ENCODE results near the gene JUNB.

DNA sequence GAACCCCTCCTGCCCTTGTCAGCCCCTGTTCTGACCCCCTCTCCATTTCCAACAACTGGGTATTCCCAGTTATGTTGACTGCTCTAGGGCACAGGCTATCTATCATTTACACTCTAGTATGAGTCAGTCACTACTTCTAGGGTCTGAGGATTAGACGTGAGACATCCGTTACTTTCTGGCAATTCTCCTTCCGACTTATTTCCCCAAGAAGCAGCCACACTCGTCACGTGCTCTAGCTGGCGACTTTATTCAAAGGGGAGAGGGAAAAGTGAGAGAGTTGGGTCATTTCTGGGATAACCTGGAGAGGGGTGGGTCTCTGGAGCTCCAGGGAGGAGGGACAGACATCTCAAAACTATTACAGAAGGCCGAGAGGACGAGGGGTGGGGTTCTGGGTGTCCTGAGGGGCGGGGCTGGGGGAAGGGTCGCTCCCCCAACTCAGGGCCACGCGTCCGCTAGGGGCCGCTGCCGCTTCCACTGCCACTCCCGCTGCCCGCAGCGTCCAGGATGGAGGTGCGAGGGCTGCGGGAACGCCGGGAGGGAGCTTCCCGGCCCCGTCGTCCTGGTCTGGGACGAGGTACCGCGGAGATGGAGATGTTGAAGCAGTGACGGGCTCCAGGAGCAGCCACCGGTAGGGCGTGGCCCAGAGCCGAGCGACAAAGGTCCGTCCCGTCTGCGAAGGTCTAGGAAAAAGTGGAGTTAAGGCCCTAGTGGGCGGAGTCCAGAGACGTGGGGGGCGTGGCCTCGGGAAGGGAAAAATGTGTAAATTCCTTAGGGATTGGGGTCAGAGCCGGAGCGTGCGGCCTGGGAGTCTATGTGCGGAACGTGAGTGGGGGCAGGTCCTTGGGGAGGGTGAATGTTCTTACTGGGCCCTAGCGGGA is 34.2 kb downstream of the JUNB start:
- TF ChIP-seq, protein P1, sequence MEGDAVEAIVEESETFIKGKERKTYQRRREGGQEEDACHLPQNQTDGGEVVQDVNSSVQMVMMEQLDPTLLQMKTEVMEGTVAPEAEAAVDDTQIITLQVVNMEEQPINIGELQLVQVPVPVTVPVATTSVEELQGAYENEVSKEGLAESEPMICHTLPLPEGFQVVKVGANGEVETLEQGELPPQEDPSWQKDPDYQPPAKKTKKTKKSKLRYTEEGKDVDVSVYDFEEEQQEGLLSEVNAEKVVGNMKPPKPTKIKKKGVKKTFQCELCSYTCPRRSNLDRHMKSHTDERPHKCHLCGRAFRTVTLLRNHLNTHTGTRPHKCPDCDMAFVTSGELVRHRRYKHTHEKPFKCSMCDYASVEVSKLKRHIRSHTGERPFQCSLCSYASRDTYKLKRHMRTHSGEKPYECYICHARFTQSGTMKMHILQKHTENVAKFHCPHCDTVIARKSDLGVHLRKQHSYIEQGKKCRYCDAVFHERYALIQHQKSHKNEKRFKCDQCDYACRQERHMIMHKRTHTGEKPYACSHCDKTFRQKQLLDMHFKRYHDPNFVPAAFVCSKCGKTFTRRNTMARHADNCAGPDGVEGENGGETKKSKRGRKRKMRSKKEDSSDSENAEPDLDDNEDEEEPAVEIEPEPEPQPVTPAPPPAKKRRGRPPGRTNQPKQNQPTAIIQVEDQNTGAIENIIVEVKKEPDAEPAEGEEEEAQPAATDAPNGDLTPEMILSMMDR (IDR thresholded peaks at IDR 0.05): peak; percentile 60
- TF ChIP-seq, protein P2, sequence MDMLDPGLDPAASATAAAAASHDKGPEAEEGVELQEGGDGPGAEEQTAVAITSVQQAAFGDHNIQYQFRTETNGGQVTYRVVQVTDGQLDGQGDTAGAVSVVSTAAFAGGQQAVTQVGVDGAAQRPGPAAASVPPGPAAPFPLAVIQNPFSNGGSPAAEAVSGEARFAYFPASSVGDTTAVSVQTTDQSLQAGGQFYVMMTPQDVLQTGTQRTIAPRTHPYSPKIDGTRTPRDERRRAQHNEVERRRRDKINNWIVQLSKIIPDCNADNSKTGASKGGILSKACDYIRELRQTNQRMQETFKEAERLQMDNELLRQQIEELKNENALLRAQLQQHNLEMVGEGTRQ (CRISPR knock-in tag; IDR thresholded peaks at IDR 0.05): no peak
- no peak for TF ChIP-seq TCF7 (CRISPR knock-in tag; IDR thresholded peaks at IDR 0.05; ENCODE audit: low read depth)
- TF ChIP-seq IRF2 (CRISPR knock-in tag; IDR thresholded peaks at IDR 0.05; ENCODE audit: borderline replicate concordance, low read depth): no peak
- no peak for TF ChIP-seq ATF1 (CRISPR knock-in tag; IDR thresholded peaks at IDR 0.05)
- peak; percentile 67; the same call in 1 of the 2 replicates for TF ChIP-seq ETV6 (CRISPR knock-in tag; IDR thresholded peaks at IDR 0.05)
- TF ChIP-seq CREB1 (CRISPR knock-in tag; IDR thresholded peaks at IDR 0.05): no peak
- TF ChIP-seq NFYB (CRISPR knock-in tag; conservative IDR thresholded peaks at IDR 0.05; ENCODE audit: low read depth): no peak
- TF ChIP-seq ELF4 (CRISPR knock-in tag; IDR thresholded peaks at IDR 0.05; ENCODE audit: low read depth): no peak

Data from WTC11 (cell line).